Hematopoietic multipotent progenitor cell treated with erythropoietin and hydrocortisone succinate and interleukin-3 and kit ligand, for 4 days (in vitro differentiated cells): Measurements from ENCODE around the gene ITGAE.
"Not testable (repeated sequence)": the region's sequence is repeated elsewhere in the genome, so short reads cannot be mapped to it uniquely, and the experiment has no call there.

Source experiments
- DNase-seq: peaks from one replicate; pipeline ENCODE4 v3.0.0-alpha.2; 2015

The ITGAE gene

DNA sequence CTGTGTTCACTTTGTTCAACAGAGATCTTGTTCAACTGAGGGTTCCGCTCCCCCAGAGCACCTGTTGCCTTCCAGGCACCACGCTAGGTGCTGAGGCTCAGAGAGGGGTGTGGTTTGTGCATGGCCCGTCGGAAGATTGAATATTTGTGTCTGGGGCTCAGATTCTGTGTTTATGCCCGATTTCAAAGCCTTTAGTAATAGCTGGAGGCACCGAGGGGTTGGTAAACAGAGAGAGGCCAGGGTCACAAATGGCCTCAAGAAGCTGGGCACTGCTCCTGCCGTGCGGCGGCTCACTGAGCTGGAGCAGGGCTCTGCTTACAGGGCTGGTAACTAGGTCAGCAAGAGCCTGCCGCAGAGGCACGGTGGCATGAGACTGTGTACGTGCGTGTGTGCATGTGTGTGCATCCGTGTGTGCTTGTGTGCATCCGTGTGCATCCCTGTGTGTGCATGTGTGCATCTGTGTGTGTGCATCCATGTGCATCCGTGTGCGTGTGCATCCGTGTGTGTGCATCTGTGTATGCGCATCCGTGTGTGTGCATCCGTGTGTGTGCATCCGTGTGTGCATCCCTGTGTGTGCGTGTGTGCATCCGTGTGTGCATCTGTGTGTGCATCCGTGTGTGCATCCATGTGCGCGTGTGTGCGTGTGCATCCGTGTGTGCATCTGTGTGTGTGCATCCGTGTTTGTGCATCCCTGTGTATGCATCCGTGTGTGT, 5.4 kb downstream of the ITGAE start:
- DNase-seq, result no peak

- DNase-seq, result no peak
These were observed 6.2 kb downstream of the ITGAE start for GRCh38 chr17:3794557-3795389.

GRCh38 chr17:3794152-3794551, 6.8 kb downstream of the ITGAE start:
- DNase-seq, result not testable (repeated sequence)

GRCh38 chr17:3793258-3793657, 7.7 kb downstream of the ITGAE start:
- DNase-seq, result not testable (repeated sequence)

DNA sequence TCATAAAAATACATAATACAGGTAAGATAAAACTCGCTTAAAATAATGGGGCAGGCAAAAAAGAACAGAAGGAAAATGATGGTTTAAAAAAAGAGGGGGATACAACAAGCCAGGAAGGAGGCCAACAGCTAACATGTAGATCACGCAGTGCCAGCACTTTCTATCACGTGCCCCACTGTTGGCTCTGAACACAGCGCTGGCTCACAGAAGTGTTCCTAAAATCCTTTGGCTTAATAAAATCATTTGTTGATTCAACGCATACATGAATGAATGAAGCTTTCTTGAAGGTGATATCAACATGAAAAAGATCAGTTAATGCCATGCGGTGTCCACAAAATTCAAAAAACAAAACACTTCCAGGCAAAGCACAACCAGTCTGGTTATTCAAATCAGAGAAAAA, 8.5 kb downstream of the ITGAE start:
- no peak for DNase-seq

- DNase-seq, result peak; percentile 51
These were observed 12.8 kb downstream of the ITGAE start for GRCh38 chr17:3788200-3788599.

- DNase-seq, result not testable (repeated sequence)
These were observed 15.7 kb downstream of the ITGAE start for GRCh38 chr17:3785323-3785722.

- DNase-seq, result no peak
These were observed 18.2 kb downstream of the ITGAE start for GRCh38 chr17:3782751-3783150.

- DNase-seq, result no peak
These were observed 20.0 kb downstream of the ITGAE start for GRCh38 chr17:3780986-3781385.

GRCh38 chr17:3777366-3778120, 23.4 kb downstream of the ITGAE start:
- DNase-seq, result no peak

DNA sequence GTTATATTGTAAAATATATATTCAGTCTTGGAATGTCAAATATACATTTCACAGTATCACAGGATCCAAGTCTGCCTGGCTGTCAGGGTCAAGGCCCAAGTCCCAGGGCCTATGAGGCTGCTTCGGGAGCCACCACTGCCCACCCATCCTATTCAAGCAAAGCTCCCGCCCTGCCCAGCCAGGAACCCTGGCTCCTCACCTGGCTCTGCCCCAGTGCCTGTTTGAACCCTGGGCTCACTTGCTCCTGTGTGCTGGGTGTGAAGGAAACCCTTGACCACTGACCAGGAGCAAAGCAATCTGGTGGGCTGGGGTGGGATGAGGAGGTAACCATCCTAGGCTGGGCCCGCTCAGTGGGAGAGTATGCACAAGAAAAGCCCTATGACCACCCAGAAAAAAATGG, 27.0 kb downstream of the ITGAE start:
- DNase-seq, result no peak

- no peak for DNase-seq
These were observed 27.5 kb downstream of the ITGAE start for GRCh38 chr17:3773511-3773910.

- no peak for DNase-seq
These were observed 28.2 kb downstream of the ITGAE start for GRCh38 chr17:3772764-3773163.

DNA sequence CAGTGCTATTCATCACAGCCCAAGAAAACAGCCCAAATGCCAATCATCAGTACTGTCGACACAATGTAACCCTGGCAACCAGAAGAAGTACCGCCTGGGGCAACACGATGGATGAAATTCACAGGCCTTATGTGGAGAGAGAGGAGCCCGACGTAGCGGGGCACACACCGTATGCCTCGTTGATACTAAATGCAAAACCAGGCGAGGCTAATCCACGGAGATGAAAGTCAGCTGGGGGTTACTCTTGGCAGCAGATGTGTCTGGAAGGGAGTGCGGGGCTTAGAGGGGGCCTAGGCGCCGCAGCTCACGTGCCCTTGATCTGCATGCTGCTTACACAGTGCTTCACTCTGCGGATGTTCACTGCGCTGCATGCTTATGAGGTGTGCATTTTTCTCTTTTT, 29.8 kb downstream of the ITGAE start:
- no peak for DNase-seq

DNA sequence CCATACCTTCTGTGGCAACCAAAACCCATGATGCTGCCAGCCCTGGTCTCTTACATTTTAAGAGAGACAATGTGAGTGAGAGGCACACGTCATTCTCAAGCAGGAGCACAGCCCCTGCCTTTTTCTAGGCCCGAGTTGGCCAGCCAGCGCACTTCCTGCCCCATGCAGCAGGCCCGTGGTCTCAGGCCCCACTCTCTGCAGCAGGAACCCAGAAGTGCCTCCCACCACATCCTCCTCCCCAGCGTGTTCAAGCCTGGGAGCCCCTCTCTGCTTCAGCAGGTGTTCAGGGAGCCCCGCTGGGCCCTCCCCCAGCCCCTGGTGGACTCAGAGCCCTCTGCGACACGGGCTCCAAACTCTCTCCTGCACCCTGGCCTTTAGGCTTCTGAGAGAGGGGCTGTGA, 30.5 kb downstream of the ITGAE start:
- peak; percentile 73 for DNase-seq

- DNase-seq, result no peak
These were observed 32.2 kb downstream of the ITGAE start for GRCh38 chr17:3768769-3769168.

- no peak for DNase-seq
These were observed 32.6 kb downstream of the ITGAE start for GRCh38 chr17:3768341-3768740.

- DNase-seq, result no peak
These were observed 34.2 kb downstream of the ITGAE start for GRCh38 chr17:3766779-3767178.

DNA sequence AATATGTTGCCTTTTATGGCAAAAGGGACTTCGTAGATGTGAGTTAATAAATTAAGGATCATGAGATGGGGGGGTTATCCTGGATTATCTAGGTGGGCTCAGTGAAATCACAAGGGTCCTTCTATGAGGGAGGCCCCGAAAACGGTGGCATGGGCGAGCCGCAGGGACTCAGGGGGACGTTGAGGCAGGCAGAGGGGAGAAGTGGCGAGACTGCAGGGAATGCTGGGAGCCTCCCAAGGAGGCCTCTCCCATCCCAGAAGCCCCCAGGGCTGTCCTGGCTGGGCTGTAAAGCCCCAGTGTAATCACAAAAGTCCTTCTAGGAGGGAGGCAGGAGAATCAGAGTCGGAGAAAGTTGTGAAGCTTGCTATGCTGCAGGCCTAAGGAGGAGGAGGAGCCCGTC, 35.0 kb downstream of the ITGAE start:
- no peak for DNase-seq

GRCh38 chr17:3763777-3764170, 37.2 kb downstream of the ITGAE start:
- no peak for DNase-seq

- DNase-seq, result peak; percentile 39
These were observed 37.8 kb downstream of the ITGAE start for GRCh38 chr17:3762922-3763776.

DNA sequence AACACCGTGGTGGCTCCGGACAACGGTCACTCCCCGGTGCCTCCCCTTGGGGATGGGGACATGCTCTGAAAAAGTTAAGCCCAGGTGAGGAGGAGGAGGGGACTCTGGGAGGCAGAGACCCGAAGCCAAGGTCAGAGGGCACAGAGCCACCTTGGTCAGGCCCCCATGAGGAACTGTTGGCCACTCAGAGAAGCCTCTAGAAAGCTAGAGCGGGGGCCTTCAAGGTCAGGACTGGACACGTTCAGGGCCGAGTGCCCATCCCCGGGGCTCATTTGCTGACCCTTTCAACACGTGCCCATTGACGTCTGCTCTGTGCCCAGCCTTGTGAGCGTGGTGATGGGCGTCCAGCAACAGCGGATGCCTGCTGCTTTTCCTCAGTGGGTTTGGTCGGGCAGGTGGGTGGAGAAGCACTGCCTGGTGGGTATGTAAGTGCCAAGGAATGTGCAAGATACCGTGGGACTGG, 39.0 kb downstream of the ITGAE start:
- DNase-seq, result no peak
